HG03558 (cell line): ENCODE data around the gene DNAH14.
"Not testable (repeated sequence)": the region's sequence is repeated elsewhere in the genome, so short reads cannot be mapped to it uniquely, and the experiment has no call there.

Experiments
- ATAC-seq: cut with Tn5 transposase; IDR thresholded peaks from one replicate; pipeline ENCODE4 v1.9.1; 2021; ENCODE audit warnings: moderate number of reproducible peaks; ENCODE audit not compliant: unreplicated experiment; ENCODE audit errors: extremely low read depth

DNAH14 gene

GRCh38 chr1:225137976-225138375 is 208.5 kb downstream of the DNAH14 start:
- ATAC-seq: no peak

GRCh38 chr1:225143001-225143400 is 213.5 kb downstream of the DNAH14 start:
- ATAC-seq: no peak

- no peak for ATAC-seq
Observed at GRCh38 chr1:225146478-225146877, 217.0 kb downstream of the DNAH14 start.

GRCh38 chr1:225147791-225148190 is 218.3 kb downstream of the DNAH14 start:
- not testable (repeated sequence) for ATAC-seq

- no peak for ATAC-seq
Observed at GRCh38 chr1:225152061-225152460, 222.6 kb downstream of the DNAH14 start.

- no peak for ATAC-seq
Observed at GRCh38 chr1:225155555-225155954, 226.1 kb downstream of the DNAH14 start.

GRCh38 chr1:225156254-225156653 is 226.8 kb downstream of the DNAH14 start:
- no peak for ATAC-seq

- ATAC-seq: no peak
Observed at GRCh38 chr1:225158291-225158690, 228.8 kb downstream of the DNAH14 start.

GRCh38 chr1:225159793-225160192 is 230.3 kb downstream of the DNAH14 start:
- ATAC-seq: no peak

GRCh38 chr1:225177409-225177808 is 247.9 kb downstream of the DNAH14 start:
- ATAC-seq: not testable (repeated sequence)

- ATAC-seq: no peak
Observed at GRCh38 chr1:225179686-225180085, 250.2 kb downstream of the DNAH14 start.

- no peak for ATAC-seq
Observed at GRCh38 chr1:225182716-225183115, 253.2 kb downstream of the DNAH14 start.

GRCh38 chr1:225191199-225191753 is 261.8 kb downstream of the DNAH14 start:
- no peak for ATAC-seq

GRCh38 chr1:225201447-225201846 is 272.0 kb downstream of the DNAH14 start:
- ATAC-seq: no peak

GRCh38 chr1:225207791-225208190 is 278.3 kb downstream of the DNAH14 start:
- ATAC-seq: no peak

- ATAC-seq: no peak
Observed at GRCh38 chr1:225209153-225209552, 279.7 kb downstream of the DNAH14 start.

GRCh38 chr1:225210180-225210579 is 280.7 kb downstream of the DNAH14 start:
- ATAC-seq: not testable (repeated sequence)

- not testable (repeated sequence) for ATAC-seq
Observed at GRCh38 chr1:225211694-225212442, 282.4 kb downstream of the DNAH14 start.

- no peak for ATAC-seq
Observed at GRCh38 chr1:225224287-225224686, 294.8 kb downstream of the DNAH14 start.

GRCh38 chr1:225225681-225226080 is 296.2 kb downstream of the DNAH14 start:
- ATAC-seq: no peak

- ATAC-seq: no peak
Observed at GRCh38 chr1:225228871-225229303, 299.4 kb downstream of the DNAH14 start.

- not testable (repeated sequence) for ATAC-seq
Observed at GRCh38 chr1:225229429-225229828, 300.0 kb downstream of the DNAH14 start.
